D341Med (cell line): ENCODE results near the gene IL9R.
"Not testable (repeated sequence)": the region's sequence is repeated elsewhere in the genome, so short reads cannot be mapped to it uniquely, and the experiment has no call there.

ENCODE experiments used
- DNase-seq: peaks from one replicate; pipeline ENCODE4 v3.0.0; 2012; ENCODE audit warnings: low spot score

The IL9R gene

DNA sequence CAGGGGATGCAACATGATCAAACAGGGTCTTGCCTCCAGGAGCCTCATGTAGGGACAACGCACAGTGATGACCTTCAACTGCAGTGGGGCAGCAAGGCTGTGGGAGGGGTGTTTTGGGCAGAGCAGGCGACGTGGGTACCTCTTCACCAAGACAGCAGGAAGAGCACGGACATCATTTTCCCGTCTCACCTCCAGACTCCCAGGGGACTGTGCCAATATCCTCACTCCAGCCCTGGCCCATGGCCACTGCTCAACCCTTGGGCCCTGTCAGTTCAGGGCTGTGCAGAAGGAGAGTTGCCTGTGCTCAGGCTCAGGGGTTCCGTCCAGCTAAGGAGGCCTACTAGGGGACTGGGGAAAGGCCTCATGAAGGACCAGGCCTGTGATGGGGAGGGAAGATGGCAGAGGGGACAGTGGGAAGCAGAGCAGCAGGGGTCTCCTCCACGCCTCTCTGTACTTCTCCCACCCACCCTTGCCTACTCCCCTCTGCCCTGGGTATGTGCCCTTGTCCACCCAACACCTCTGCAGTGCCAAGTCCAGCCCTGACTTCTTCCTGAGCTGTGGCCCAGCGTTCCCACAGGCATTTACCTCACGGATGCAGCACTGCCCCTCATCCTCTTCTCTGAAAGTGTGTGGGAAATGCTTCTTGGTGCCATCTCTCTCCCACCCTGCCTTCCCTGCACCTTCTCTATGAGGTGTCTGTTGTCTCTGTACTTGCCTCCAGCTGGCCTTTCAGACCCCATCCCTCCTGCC is 1.4 kb downstream of the IL9R start:
- DNase-seq, result no peak

DNA sequence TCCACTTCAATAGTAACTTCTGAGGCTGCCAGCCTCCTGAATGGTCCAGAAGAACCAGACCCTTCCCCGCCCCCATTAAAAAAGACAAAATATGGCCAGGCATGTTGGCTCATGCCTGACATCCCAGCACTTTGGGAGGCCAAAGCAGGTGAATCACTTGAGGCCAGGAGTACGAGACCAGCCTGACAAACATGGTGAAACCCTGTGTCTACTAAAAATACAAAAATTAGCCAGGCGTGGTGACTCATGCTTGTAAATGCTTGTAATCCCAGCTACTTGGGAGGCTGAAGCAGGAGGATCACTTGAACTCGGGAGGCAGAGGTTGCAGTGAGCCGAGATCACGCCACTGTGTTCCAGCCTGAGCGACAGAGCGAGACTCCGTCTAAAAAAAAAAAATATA is 2.3 kb downstream of the IL9R start:
- not testable (repeated sequence) for DNase-seq

- DNase-seq, result no peak
Observed at GRCh38 chrX:156000361-156000926, 2.9 kb downstream of the IL9R start.

DNA sequence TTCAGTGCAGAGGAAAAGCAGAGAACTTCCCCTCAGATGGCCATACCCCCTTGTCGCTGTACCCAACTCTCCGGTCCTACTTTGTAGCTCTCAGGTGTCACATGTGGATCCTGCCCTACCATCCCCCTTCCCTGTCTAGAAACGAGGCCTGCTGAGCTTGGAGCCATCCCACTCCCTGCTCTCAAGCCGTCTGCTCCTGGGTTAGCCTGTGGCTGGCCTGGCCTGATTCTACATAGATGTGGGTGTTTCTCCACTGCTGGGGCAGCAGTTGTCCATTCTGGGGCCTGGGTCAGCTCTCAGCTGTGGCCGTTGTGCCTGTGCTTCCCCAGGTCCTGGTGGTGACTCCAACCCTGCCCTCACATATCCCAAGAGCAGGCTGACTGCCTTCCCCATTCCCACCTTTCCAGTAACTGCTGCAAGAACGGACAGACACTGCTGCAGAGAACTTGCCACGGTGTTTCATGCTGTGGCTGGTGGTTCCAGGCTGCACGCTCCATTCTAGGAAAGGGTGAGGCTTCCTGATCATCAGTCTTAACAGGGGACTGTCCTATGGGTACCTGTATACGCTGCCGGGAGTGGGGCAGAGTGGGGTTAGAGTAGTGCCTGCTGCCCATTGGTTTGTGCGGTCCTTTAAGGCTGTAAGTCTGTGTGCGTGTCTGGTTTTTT is 3.6 kb downstream of the IL9R start:
- no peak for DNase-seq

- no peak for DNase-seq
Observed at GRCh38 chrX:156001667-156002021, 4.1 kb downstream of the IL9R start.

- no peak for DNase-seq
Observed at GRCh38 chrX:156002507-156002906, 5.0 kb downstream of the IL9R start.

DNA sequence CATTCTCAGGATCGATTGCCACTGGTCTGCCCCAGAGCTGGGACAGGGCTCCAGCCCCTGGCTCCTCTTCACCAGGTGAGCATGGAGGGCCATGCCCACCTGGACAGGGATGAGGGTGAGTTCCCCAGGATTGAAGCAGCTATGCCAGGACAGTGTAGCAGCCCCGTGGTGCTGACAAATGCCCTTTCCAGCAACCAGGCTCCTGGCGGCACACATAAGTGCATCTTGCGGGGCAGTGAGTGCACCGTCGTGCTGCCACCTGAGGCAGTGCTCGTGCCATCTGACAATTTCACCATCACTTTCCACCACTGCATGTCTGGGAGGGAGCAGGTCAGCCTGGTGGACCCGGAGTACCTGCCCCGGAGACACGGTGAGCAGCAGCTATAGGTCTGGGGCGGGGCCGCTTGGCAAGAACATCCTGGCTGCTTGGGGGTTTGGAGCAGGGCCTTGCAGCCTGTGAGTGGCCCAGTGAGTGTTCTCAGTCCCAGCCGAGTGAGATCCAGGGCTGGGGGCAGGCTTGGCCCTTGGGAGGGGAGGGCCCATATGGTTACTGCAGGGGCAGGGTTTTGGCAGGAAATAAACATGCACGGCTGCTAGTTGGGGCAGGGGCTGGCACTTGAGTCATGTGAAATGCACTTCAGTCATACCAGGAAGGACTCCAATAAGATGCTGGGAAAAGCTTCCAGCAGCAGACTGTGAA is 6.1 kb downstream of the IL9R start:
- DNase-seq, result no peak

DNA sequence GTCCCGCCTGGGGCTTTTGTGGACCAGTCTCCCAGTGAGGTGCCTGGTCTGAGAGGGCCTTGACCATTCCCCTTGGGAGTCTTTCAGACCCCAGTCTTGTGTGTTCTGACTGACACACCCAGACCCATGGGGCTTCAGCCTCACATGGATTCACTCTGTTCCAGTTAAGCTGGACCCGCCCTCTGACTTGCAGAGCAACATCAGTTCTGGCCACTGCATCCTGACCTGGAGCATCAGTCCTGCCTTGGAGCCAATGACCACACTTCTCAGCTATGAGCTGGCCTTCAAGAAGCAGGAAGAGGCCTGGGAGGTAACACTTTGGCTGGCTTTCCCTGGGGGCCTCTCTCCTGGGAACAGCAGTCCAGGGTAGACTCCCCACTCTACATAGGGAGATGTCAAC is 6.8 kb downstream of the IL9R start:
- no peak for DNase-seq

GRCh38 chrX:156004740-156005139 is 7.2 kb downstream of the IL9R start:
- no peak for DNase-seq

GRCh38 chrX:156005144-156005543 is 7.6 kb downstream of the IL9R start:
- DNase-seq, result no peak

DNA sequence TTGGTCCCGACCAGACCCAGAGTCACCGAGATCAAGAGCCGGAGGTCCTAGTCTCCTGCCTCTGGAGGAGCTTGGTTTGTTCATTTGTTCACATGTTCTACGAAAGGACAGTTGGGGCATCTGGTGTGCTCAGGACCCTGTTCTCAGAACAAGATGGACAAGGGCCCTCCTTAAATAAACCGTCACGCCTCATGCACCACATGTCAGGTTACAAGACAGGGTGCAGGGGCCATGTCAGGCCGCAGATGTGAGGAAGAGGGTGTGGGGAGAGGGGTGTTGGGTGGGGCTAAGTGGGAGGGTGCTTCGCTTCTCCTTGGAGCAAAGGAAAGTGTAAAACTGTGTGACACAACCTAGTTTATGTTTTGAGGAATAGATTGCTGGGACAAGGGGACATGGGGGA is 9.0 kb downstream of the IL9R start:
- not testable (repeated sequence) for DNase-seq

GRCh38 chrX:156008379-156008778 is 10.9 kb downstream of the IL9R start:
- not testable (repeated sequence) for DNase-seq

DNA sequence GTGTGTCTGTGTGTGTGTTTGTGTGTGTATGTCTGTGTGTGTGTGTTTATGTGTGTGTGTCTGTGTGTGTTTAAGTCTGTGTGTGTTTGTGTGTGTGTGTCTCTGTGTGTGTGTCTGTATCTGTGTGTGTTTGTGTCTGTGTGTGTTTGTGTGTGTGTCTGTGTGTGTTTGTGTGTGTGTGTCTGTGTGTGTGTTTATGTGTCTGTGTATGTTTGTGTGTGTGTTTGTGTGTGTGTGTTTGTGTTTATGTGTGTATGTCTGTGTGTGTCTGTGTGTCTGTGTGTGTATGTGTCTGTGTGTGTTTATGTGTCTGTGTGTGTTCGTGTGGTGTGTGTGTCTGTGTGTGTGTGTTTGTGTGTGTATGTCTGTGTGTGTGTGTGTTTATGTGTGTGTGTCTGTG is 11.4 kb downstream of the IL9R start:
- DNase-seq, result no peak

GRCh38 chrX:156009691-156010090 is 12.2 kb downstream of the IL9R start:
- not testable (repeated sequence) for DNase-seq

DNA sequence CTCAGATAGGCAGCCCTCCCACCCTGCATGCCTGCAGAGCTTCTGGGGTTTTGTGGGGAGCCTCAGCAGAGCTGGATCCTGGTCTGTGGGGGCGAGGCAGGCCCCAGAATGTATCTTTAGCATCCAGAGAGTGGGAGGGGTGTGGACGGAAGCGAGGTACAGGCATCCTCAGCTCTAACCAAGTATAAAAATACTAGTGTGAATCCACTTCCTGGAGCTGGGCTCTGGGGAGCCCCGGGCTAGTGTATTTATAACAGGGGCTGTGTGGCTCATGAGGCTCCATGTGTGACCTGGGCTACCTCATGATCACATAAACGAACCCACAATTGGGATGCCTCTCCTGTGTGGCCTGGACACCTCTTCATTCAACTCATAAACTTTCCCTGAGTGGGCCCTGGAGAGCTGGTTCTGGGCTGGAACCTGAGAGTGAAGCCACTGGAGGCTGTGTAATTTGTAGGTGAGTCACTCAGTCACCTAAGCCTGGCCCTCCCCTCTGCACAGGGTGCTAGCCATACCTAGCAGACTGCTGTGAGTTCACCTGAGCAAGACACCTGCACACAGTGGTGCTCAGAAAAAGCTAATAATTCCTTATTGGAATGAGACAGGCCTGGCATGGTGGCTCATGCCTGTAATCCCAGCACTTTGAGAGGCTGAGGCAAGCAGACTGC is 15.9 kb downstream of the IL9R start:
- not testable (repeated sequence) for DNase-seq

GRCh38 chrX:156019846-156020245 is 22.4 kb downstream of the IL9R start:
- DNase-seq, result not testable (repeated sequence)

GRCh38 chrX:156023002-156023401 is 25.5 kb downstream of the IL9R start:
- DNase-seq, result not testable (repeated sequence)

- DNase-seq, result not testable (repeated sequence)
Observed at GRCh38 chrX:156024949-156025492, 27.5 kb downstream of the IL9R start.

DNA sequence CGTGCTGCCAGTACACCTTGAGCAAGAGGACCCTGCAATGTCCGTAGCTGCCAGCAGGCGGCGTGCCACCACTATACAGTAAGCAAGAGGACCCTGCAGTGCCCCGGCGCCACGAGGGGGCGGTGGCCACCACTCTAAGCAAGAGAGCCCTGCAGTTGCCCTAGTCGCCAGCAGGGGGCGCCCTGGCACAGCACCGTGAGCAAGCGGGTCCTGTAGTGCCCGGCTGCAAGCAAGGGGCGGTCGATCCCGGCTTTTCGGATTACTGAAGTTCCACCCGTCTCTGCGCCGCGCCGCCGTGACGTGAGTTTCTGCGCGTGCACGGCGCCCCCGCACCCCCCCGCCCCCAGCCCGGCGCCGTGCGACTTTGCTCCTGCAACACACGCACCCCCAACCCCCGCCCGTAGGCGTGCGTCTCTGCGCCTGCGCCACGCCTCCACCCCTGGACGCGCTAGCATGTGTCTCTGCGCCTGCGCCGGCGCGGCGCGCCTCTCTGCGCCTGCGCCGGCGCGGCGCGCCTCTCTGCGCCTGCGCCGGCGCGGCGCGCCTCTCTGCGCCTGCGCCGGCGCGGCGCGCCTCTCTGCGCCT is 31.2 kb downstream of the IL9R start:
- DNase-seq, result not testable (repeated sequence)

DNA sequence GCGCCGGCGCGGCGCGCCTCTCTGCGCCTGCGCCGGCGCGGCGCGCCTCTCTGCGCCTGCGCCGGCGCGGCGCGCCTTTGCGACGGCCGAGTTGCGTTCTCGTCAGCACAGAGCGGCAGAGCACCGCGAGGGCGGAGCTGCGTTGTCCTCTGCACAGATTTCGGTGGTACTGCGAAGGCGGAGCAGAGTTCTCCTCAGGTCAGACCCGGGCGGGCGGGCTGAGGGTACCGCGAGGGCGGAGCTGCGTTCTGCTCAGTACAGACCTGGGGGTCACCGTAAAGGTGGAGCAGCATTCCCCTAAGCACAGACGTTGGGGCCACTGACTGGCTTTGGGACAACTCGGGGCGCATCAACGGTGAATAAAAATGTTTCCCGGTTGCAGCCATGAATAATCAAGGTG is 31.8 kb downstream of the IL9R start:
- not testable (repeated sequence) for DNase-seq

GRCh38 chrX:156029707-156030442 is 32.4 kb downstream of the IL9R start:
- not testable (repeated sequence) for DNase-seq
